A673 (cell line): ENCODE data around the gene SPTAN1. TPM values are rescaled to one million over a fixed set of nuclear protein-coding genes. Genes with fewer than 3 reads are reported as not detected.

Experiments
- BruUV-seq: library from RNA; stranded (reverse); fragments of 400-500 nt; replicated peaks from 2 replicates; lab custom pipeline; 2021; lab: Mats Ljungman, UMichigan
- CTCF ChIA-PET: fragments of 300-600 bp; sonication (Branson Sonifier 250); formaldehyde crosslinking; loops from one replicate; lab custom pipeline; 2022; ENCODE audit warnings: antibody characterized with exemption; lab: Charles Lee
- POLR2A ChIA-PET: fragments of 300-600 bp; sonication (Branson Sonifier 250); formaldehyde crosslinking; loops from one replicate; lab custom pipeline; 2022; ENCODE audit warnings: antibody characterized with exemption; ENCODE audit not compliant: low non-redundant PET; lab: Charles Lee
- DNase-seq: peaks from one replicate; pipeline ENCODE4 v3.0.0-alpha.2; 2015; ENCODE audit warnings: low spot score
- H3K27ac ChIP-seq: fragments of 200-600 bp; sonication (generic); 2 replicates; pipeline ENCODE4 v1.5.1; 2016; ENCODE audit warnings: mixed run types, low read depth, mild to moderate bottlenecking, mixed read lengths, antibody characterized with exemption, low read length; ENCODE audit not compliant: poor library complexity, severe bottlenecking
- H3K27me3 ChIP-seq: fragments of 200-600 bp; sonication (generic); replicated peaks from 2 replicates; pipeline ENCODE4 v1.6.1; 2017; ENCODE audit warnings: mixed run types, low read depth, mild to moderate bottlenecking, mixed read lengths, antibody characterized with exemption, low read length; ENCODE audit not compliant: insufficient read depth, poor library complexity
- H3K36me3 ChIP-seq: fragments of 200-600 bp; sonication (generic); 2 replicates; pipeline ENCODE4 v1.6.1; 2016; ENCODE audit warnings: mixed run types, mild to moderate bottlenecking, mixed read lengths, antibody characterized with exemption, low read length; ENCODE audit not compliant: insufficient read depth, poor library complexity, severe bottlenecking
- H3K4me1 ChIP-seq: fragments of 200-600 bp; sonication (generic); 2 replicates; pipeline ENCODE4 v1.6.1; 2017; ENCODE audit warnings: mixed run types, mild to moderate bottlenecking, mixed read lengths, antibody characterized with exemption, low read length; ENCODE audit not compliant: insufficient read depth, poor library complexity, severe bottlenecking
- H3K4me3 ChIP-seq: fragments of 200-600 bp; sonication (generic); 2 replicates; pipeline ENCODE4 v1.5.1; 2016; ENCODE audit warnings: low read depth, mixed run types, mild to moderate bottlenecking, mixed read lengths, low read length; ENCODE audit not compliant: poor library complexity, severe bottlenecking
- H3K9me3 ChIP-seq: fragments of 200-600 bp; sonication (generic); 2 replicates; pipeline ENCODE4 v1.6.1; 2016; ENCODE audit warnings: mixed run types, low read depth, mild to moderate bottlenecking, mixed read lengths, antibody characterized with exemption, low read length; ENCODE audit not compliant: poor library complexity, severe bottlenecking
- EZH2 ChIP-seq: fragments of 200-600 bp; sonication (generic); IDR thresholded peaks from 2 replicates; pipeline ENCODE4 v1.6.1; 2017; ENCODE audit warnings: borderline replicate concordance, low read depth, mild to moderate bottlenecking, mixed read lengths, antibody characterized with exemption, low read length; ENCODE audit not compliant: poor library complexity, severe bottlenecking
- intact Hi-C: fragments of 100-400 bp; cut with micrococcal nuclease; formaldehyde crosslinking; loops from one replicate; pipeline ENCODE4 v1.10.0; 2022; ENCODE audit not compliant: unreplicated experiment
- total RNA-seq: library from RNA; stranded (reverse); gene quantifications from 2 replicates; pipeline ENCODE4 v1.2.3, GENCODE V29; 2021
- TF ChIP-seq, protein P1 (sequence below): fragments of 300-800, 200-600 bp; sonication (generic); conservative IDR thresholded peaks from 2 replicates; pipeline ENCODE4 v1.5.1; 2017; ENCODE audit warnings: low read depth, mild to moderate bottlenecking, antibody characterized with exemption, low read length, moderate library complexity, mixed read lengths

Gene SPTAN1
- total RNA-seq, 1 experiment from 2014 or later = 262 TPM

DNA sequence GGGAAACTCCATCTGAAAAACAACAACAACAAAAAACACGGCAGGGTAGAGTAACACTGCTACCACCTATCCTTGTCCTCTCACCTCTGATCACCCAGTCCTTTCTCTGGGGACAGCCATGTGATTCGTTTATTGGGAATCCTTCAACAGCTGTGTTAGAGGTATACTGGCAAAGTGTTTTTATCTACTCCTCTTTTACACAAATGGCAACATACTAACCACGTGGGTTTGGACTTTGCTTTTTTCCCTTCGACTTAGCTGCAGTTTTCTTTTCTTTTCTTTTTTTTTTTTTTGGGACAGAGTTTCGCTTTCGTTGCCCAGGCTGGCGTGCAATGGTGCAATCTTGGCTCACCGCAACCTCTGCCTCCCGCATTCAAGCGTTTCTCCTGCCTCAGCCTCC lies 125.4 kb downstream of the SPTAN1 start:
- no peaks in the 10 kb centered on the region for H3K36me3 ChIP-seq
- no peaks in the 10 kb centered on the region for H3K9me3 ChIP-seq
- intact Hi-C loops = no loop called here
- no TSS peak for BruUV-seq
- H3K27me3 ChIP-seq = no peaks in the 10 kb centered on the region
- TF ChIP-seq, protein P1, sequence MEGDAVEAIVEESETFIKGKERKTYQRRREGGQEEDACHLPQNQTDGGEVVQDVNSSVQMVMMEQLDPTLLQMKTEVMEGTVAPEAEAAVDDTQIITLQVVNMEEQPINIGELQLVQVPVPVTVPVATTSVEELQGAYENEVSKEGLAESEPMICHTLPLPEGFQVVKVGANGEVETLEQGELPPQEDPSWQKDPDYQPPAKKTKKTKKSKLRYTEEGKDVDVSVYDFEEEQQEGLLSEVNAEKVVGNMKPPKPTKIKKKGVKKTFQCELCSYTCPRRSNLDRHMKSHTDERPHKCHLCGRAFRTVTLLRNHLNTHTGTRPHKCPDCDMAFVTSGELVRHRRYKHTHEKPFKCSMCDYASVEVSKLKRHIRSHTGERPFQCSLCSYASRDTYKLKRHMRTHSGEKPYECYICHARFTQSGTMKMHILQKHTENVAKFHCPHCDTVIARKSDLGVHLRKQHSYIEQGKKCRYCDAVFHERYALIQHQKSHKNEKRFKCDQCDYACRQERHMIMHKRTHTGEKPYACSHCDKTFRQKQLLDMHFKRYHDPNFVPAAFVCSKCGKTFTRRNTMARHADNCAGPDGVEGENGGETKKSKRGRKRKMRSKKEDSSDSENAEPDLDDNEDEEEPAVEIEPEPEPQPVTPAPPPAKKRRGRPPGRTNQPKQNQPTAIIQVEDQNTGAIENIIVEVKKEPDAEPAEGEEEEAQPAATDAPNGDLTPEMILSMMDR = no peak
- no peak for TF ChIP-seq EZH2
- ChIA-PET CTCF (interaction anchor here (0.7 to 0.8 kb wide), 2 partner anchors 20 to 42 kb away, joined by 3 read pairs; no protein-coding TSS in a partner anchor), POLR2A (interaction anchor here (0.6 kb wide), 1 partner anchor 32 kb away, joined by 3 read pairs; no protein-coding TSS in a partner anchor)
- no peak overlapping the region for H3K4me3 ChIP-seq
- no peaks in the 10 kb centered on the region for H3K4me1 ChIP-seq
- no peak for DNase-seq
- no peak overlapping the region for H3K27ac ChIP-seq

Other genes starting within 250 kb of the SPTAN1 start
- gene TRUB2, start 230.1 kb upstream of the SPTAN1 start, total RNA-seq = 47.8 and 57.4 TPM in 2 replicates
- gene COQ4, start 229.7 kb upstream of the SPTAN1 start, total RNA-seq = 58.2 and 62.8 TPM in 2 replicates
- 35.4 and 39.1 TPM in 2 replicates for gene SLC27A4, start 212.1 kb upstream of the SPTAN1 start, total RNA-seq
- gene URM1, start 181.2 kb upstream of the SPTAN1 start, total RNA-seq = 67.0 and 84.8 TPM in 2 replicates
- 10.1 and 14.7 TPM in 2 replicates for gene CERCAM, start 131.7 kb upstream of the SPTAN1 start, total RNA-seq
- gene ODF2, start 96.6 kb upstream of the SPTAN1 start, total RNA-seq = 80.6 and 83.1 TPM in 2 replicates
- 52.1 and 52.3 TPM in 2 replicates for gene GLE1, start 47.9 kb upstream of the SPTAN1 start, total RNA-seq
- 135 TPM in 2 replicates for gene DYNC2I2, start 104.3 kb downstream of the SPTAN1 start, total RNA-seq
- 942 and 1,009 TPM in 2 replicates for gene SET, start 136.6 kb downstream of the SPTAN1 start, total RNA-seq
- 12.3 and 21.5 TPM in 2 replicates for gene PKN3, start 149.9 kb downstream of the SPTAN1 start, total RNA-seq
- 32.6 and 35.2 TPM in 2 replicates for gene ZDHHC12, start 171.5 kb downstream of the SPTAN1 start, total RNA-seq
- gene ZER1, start 219.3 kb downstream of the SPTAN1 start, total RNA-seq = 12.9 and 19.6 TPM in 2 replicates
- gene TBC1D13, start 234.7 kb downstream of the SPTAN1 start, total RNA-seq = 26.7 and 27.2 TPM in 2 replicates